Immature natural killer cell (primary cell): ENCODE results near the gene OPN1LW. TPM values are rescaled to one million over a fixed set of nuclear protein-coding genes. Genes with fewer than 3 reads are reported as not detected.
A peak's percentile ranks its signal among the peaks of the same experiment; 100 is the strongest.

ENCODE experiments used
- DNase-seq, 3 donors: peaks; one replicate each; pipeline ENCODE4 v3.0.0; 2022; ENCODE audit warnings: mixed read lengths in 1 of 3
- H3K27ac Mint-ChIP-seq, 6 donors: one replicate each; pipeline ENCODE4 v1.8.0; 2020; ENCODE audit warnings: mixed read lengths in 6 of 6, mild to moderate bottlenecking in 5 of 6, inconsistent platforms in 4 of 6, moderate library complexity in 3 of 6
- H3K27me3 Mint-ChIP-seq, 3 donors: one replicate each; pipeline ENCODE4 v1.8.0; 2020 to 2021; ENCODE audit warnings: low read depth in 3 of 3, mild to moderate bottlenecking in 3 of 3, mixed read lengths in 3 of 3, moderate library complexity in 3 of 3, inconsistent platforms in 1 of 3
- H3K36me3 Mint-ChIP-seq, 3 donors: one replicate each; pipeline ENCODE4 v1.8.0; 2020; ENCODE audit warnings: mixed read lengths in 3 of 3, inconsistent platforms in 2 of 3, mild to moderate bottlenecking in 2 of 3
- H3K4me1 Mint-ChIP-seq, 2 donors: one replicate each; pipeline ENCODE4 v1.8.0; 2020; ENCODE audit warnings: inconsistent platforms in 2 of 2, mild to moderate bottlenecking in 2 of 2, mixed read lengths in 2 of 2, moderate library complexity in 1 of 2
- H3K4me3 Mint-ChIP-seq, 5 donors: one replicate each; pipeline ENCODE4 v1.8.0; 2020; ENCODE audit warnings: mild to moderate bottlenecking in 5 of 5, mixed read lengths in 5 of 5, inconsistent platforms in 3 of 5, moderate library complexity in 3 of 5
- H3K9me3 Mint-ChIP-seq, 6 donors: one replicate each; pipeline ENCODE4 v1.8.0; 2020; ENCODE audit warnings: mild to moderate bottlenecking in 6 of 6, mixed read lengths in 6 of 6, inconsistent platforms in 4 of 6, moderate library complexity in 3 of 6
- polyA plus RNA-seq, 3 donors: library from polyadenylated mRNA; unstranded; fragments of 300-500 nt; fragmentation: Illumina TruSeq; gene quantifications; one replicate each; pipeline ENCODE4 v1.2.3, GENCODE V29; 2021

The OPN1LW gene
- polyA plus RNA-seq, 3 donors from 2014 or later = not detected

GRCh38 chrX:154120567-154120966 lies 23.5 kb upstream of the OPN1LW start:
- no peaks in the 10 kb centered on the region for H3K9me3 Mint-ChIP-seq
- H3K27ac Mint-ChIP-seq = peak overlapping the region in 3 of 6 donors; percentile 16 to 50 (median 37)
- peaks cover 0 to 6% (median 3%) of the 10 kb centered on the region in 3 donors for H3K27me3 Mint-ChIP-seq

GRCh38 chrX:154121207-154121606 lies 22.8 kb upstream of the OPN1LW start:
- Mint-ChIP-seq H3K4me3 (no peak overlapping the region), H3K27me3 (peaks cover 0 to 3% (median 3%) of the 10 kb centered on the region in 3 donors), H3K36me3 (no peaks in the 10 kb centered on the region), H3K9me3 (no peaks in the 10 kb centered on the region), H3K4me1 (peaks cover 36 to 38% of the 10 kb centered on the region in 2 donors), H3K27ac (peak overlapping the region in 3 of 6 donors; percentile 21 to 58 (median 39))
- no peak for DNase-seq

More at GRCh38 chrX:154120567-154120966, 23.5 kb upstream of the OPN1LW start:
- no peak for DNase-seq
- Mint-ChIP-seq H3K4me3 (no peak overlapping the region), H3K4me1 (peaks cover 31 to 38% of the 10 kb centered on the region in 2 donors), H3K36me3 (no peaks in the 10 kb centered on the region)

GRCh38 chrX:154121961-154122360 lies 22.1 kb upstream of the OPN1LW start:
- peaks cover 38 to 39% of the 10 kb centered on the region in 2 donors for H3K4me1 Mint-ChIP-seq
- H3K27ac Mint-ChIP-seq = peak overlapping the region in 5 of 6 donors; percentile 34 to 73 (median 46)
- no peak overlapping the region for H3K4me3 Mint-ChIP-seq
- H3K36me3 Mint-ChIP-seq = no peaks in the 10 kb centered on the region
- no peak for DNase-seq
- H3K27me3 Mint-ChIP-seq = peaks cover 0 to 3% (median 3%) of the 10 kb centered on the region in 3 donors
- H3K9me3 Mint-ChIP-seq = no peaks in the 10 kb centered on the region

GRCh38 chrX:154123241-154124219 lies 20.5 kb upstream of the OPN1LW start:
- peak; percentile 42 to 58 (median 49) for DNase-seq
- Mint-ChIP-seq H3K4me3 (peak overlapping the region; percentile 44 to 88 (median 78)), H3K27ac (peak overlapping the region; percentile 82 to 93 (median 87)), H3K9me3 (no peaks in the 10 kb centered on the region), H3K4me1 (peaks cover 38 to 39% of the 10 kb centered on the region in 2 donors), H3K27me3 (peaks cover 0 to 4% (median 0%) of the 10 kb centered on the region in 3 donors), H3K36me3 (no peaks in the 10 kb centered on the region)

- Mint-ChIP-seq H3K4me3 (peak overlapping the region in 1 of 5 donors; percentile 57), H3K36me3 (no peaks in the 10 kb centered on the region), H3K9me3 (no peaks in the 10 kb centered on the region), H3K4me1 (peaks cover 38 to 39% of the 10 kb centered on the region in 2 donors), H3K27ac (peak overlapping the region in 4 of 6 donors; percentile 16 to 81 (median 72)), H3K27me3 (peaks cover 0 to 4% (median 0%) of the 10 kb centered on the region in 3 donors)
- no peak for DNase-seq
Measured at GRCh38 chrX:154125391-154126040, 18.5 kb upstream of the OPN1LW start.

GRCh38 chrX:154126101-154126500 lies 17.9 kb upstream of the OPN1LW start:
- H3K27ac Mint-ChIP-seq = peak overlapping the region in 1 of 6 donors; percentile 16
- peaks cover 38 to 39% of the 10 kb centered on the region in 2 donors for H3K4me1 Mint-ChIP-seq
- DNase-seq = no peak
- no peaks in the 10 kb centered on the region for H3K9me3 Mint-ChIP-seq
- no peak overlapping the region for H3K4me3 Mint-ChIP-seq
- H3K27me3 Mint-ChIP-seq = peaks cover 0 to 4% (median 0%) of the 10 kb centered on the region in 3 donors
- no peaks in the 10 kb centered on the region for H3K36me3 Mint-ChIP-seq

GRCh38 chrX:154131955-154132354 lies 12.1 kb upstream of the OPN1LW start:
- DNase-seq = no peak

GRCh38 chrX:154132366-154132765 lies 11.7 kb upstream of the OPN1LW start:
- no peak overlapping the region for H3K4me3 Mint-ChIP-seq
- H3K9me3 Mint-ChIP-seq = no peaks in the 10 kb centered on the region
- no peak for DNase-seq
- H3K27ac Mint-ChIP-seq = no peak overlapping the region
- peaks cover 0 to 4% (median 3%) of the 10 kb centered on the region in 3 donors for H3K27me3 Mint-ChIP-seq
- no peaks in the 10 kb centered on the region for H3K36me3 Mint-ChIP-seq
- peaks cover 19 to 20% of the 10 kb centered on the region in 2 donors for H3K4me1 Mint-ChIP-seq

More at GRCh38 chrX:154131955-154132354, 12.1 kb upstream of the OPN1LW start:
- no peaks in the 10 kb centered on the region for H3K36me3 Mint-ChIP-seq
- no peak overlapping the region for H3K4me3 Mint-ChIP-seq
- H3K27ac Mint-ChIP-seq = no peak overlapping the region
- H3K27me3 Mint-ChIP-seq = peaks cover 0 to 4% (median 4%) of the 10 kb centered on the region in 3 donors
- H3K9me3 Mint-ChIP-seq = no peaks in the 10 kb centered on the region
- peaks cover 15 to 16% of the 10 kb centered on the region in 2 donors for H3K4me1 Mint-ChIP-seq

GRCh38 chrX:154135458-154136229 lies 8.4 kb upstream of the OPN1LW start:
- H3K4me1 Mint-ChIP-seq = peaks cover 27 to 29% of the 10 kb centered on the region in 2 donors
- peak overlapping the region; percentile 29 to 83 (median 72) for H3K4me3 Mint-ChIP-seq
- H3K36me3 Mint-ChIP-seq = no peaks in the 10 kb centered on the region
- no peaks in the 10 kb centered on the region for H3K9me3 Mint-ChIP-seq
- no peak for DNase-seq
- peak overlapping the region; percentile 81 to 96 (median 92) for H3K27ac Mint-ChIP-seq
- peaks cover 2 to 7% (median 3%) of the 10 kb centered on the region in 3 donors for H3K27me3 Mint-ChIP-seq

- Mint-ChIP-seq H3K27ac (peak overlapping the region; percentile 81 to 96 (median 92)), H3K4me1 (peaks cover 27 to 29% of the 10 kb centered on the region in 2 donors), H3K27me3 (peaks cover 2 to 7% (median 3%) of the 10 kb centered on the region in 3 donors), H3K4me3 (peak overlapping the region; percentile 70 to 83 (median 80)), H3K9me3 (no peaks in the 10 kb centered on the region), H3K36me3 (no peaks in the 10 kb centered on the region)
- peak; percentile 77 to 83 (median 82) for DNase-seq
Measured at GRCh38 chrX:154136627-154137161, 7.3 kb upstream of the OPN1LW start.

- DNase-seq = no peak
- Mint-ChIP-seq H3K4me3 (peak overlapping the region in 1 of 5 donors; percentile 48), H3K36me3 (no peaks in the 10 kb centered on the region)
Measured at GRCh38 chrX:154138857-154139256, 5.2 kb upstream of the OPN1LW start.

GRCh38 chrX:154140206-154140605 lies 3.8 kb upstream of the OPN1LW start:
- peaks cover 2 to 7% (median 2%) of the 10 kb centered on the region in 3 donors for H3K27me3 Mint-ChIP-seq
- peak overlapping the region in 1 of 6 donors; percentile 18 for H3K27ac Mint-ChIP-seq
- no peak overlapping the region for H3K4me3 Mint-ChIP-seq
- H3K9me3 Mint-ChIP-seq = no peaks in the 10 kb centered on the region
- DNase-seq = no peak
- H3K36me3 Mint-ChIP-seq = no peaks in the 10 kb centered on the region
- peaks cover 27 to 29% of the 10 kb centered on the region in 2 donors for H3K4me1 Mint-ChIP-seq

More at GRCh38 chrX:154138857-154139256, 5.2 kb upstream of the OPN1LW start:
- Mint-ChIP-seq H3K27ac (peak overlapping the region in 5 of 6 donors; percentile 44 to 91 (median 61)), H3K4me1 (peaks cover 27 to 29% of the 10 kb centered on the region in 2 donors), H3K9me3 (no peaks in the 10 kb centered on the region), H3K27me3 (peaks cover 2 to 7% (median 3%) of the 10 kb centered on the region in 3 donors)
